ENCODE data around the gene ITGA2. TPM values are rescaled to one million over a fixed set of nuclear protein-coding genes. Genes with fewer than 3 reads are reported as not detected.
A peak's percentile ranks its signal among the peaks of the same experiment; 100 is the strongest.

ITGA2 gene
- total RNA-seq, 1 donor from 2014 or later: 107 TPM

DNA sequence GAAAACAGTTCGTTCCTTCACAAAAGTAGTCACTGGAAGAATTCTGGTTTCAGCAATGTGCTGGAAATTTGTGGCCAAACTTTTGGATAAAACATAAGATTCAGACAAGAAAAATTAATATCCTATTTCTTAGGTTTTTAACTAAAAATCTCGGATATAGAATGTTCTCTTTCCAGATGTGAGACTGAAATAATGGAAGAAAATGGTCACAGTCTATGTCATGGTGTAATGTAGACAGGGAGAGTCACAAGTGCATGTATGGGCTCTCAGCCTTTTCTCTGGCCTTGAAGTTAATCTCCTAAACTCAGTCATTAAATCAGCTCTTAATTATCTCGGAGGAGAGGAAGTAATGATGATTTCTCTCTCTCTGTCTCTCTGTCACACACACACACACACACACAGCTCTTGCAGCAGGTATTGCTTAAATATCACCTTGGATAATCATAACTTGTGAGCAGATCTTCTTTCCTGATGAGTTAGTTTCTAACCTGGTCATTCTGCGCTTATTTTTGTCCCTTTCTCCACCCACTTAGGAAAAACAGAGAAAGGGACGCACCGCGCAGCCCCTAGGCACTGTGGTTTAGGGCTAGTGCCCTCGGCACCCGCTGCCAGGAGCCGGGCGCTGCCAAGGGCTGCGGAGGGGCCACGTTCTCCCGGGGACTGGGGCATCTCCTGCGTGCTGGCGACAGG is 672 bp upstream of the ITGA2 start:
- DNase-seq (ENCODE audit: low read depth, low spot score): no peak

DNA sequence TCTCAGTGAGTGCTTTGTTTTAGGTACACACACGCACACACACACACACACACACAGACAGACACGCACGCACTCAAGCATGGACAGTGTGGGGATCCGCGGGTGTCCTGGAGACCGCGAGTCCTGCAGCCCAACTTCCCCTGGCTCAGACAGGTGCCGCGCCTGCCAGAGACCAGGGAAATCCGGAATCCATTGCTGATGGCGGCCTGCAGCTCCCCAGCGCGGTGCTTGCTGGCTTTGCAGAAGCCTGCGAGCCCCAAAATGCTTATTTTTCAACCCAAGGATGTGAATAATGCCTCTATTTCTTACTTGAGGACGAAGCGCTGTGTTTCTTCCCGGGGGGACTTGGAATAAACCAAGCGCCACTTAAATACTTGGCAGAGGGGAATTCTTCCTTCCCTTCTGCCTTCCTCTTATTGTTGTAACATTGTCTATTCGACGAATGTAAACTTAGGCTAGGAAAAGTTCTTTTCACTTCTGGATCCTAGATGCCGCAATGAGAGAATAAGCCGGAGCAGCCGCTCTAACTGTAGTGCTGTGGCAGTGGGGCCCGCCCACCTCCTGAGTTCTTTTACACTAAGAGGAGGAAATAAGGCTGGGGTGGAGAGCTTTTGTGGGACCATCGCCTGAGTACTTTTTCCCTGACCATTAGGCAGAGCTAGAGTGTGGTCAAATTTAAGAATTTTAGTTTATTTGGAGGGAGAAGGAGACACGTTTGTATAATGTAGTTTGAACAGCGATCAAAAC is 802 bp downstream of the ITGA2 start:
- peak; percentile 36 for DNase-seq (ENCODE audit: low read depth, low spot score)

DNA sequence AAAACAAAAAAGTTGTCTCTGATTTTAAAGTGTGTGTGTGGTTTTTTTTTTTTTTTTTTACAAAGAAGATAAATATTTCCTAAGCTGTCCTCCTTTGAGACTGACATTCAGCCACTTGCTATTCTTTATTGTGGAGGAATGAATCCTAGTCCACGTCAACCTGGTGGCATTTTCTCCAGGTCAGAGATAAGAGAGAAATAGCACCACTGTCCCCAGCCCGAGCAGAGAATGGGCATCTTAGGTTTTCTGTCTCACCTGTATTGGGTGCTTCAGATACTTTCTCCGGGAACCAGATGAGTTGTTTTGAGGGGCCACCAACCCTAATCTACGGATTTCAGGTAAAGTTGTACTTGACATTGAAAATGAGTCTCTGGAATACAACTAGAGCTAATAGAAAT is 1.4 kb downstream of the ITGA2 start:
- DNase-seq (ENCODE audit: low read depth, low spot score): no peak

DNA sequence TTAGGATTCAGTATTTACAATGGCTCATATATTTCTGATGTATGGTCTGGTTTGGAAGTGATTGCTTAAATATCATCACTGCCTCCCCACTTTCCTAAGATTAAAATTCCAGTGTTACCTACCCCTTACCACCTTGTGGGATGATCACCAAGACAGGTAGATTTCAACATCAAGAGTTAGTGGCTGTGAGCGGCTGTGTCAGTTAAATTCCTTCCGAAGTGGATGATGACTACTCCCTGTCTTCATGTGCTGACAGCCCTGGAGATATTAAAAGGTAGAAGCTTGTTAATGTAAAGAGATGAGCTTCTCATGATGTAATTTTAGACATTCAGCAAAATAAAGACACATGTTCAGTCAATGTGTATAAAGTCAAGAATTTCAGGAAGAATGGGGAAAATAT is 4.2 kb downstream of the ITGA2 start:
- no peak for DNase-seq (ENCODE audit: low read depth, low spot score)

DNA sequence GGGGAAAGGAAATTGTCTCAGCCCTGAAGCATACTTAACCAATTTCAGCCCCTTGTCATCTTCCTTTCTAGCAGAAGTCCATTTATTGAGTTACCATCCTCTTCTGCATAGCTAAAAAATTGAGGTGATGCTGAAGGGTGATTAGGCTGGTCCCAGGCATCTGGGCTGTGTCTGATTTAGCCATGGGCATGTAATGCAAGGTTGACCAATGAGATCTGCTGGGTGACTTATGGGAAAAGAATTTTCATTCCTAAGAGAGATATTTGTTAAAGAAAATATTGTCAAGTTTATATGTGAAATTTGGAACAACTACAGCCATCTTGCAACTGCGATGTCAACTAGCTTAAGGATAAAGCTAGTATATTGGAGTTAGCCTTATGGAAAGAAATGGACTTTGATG is 5.1 kb downstream of the ITGA2 start:
- DNase-seq (ENCODE audit: low read depth, low spot score): no peak

DNA sequence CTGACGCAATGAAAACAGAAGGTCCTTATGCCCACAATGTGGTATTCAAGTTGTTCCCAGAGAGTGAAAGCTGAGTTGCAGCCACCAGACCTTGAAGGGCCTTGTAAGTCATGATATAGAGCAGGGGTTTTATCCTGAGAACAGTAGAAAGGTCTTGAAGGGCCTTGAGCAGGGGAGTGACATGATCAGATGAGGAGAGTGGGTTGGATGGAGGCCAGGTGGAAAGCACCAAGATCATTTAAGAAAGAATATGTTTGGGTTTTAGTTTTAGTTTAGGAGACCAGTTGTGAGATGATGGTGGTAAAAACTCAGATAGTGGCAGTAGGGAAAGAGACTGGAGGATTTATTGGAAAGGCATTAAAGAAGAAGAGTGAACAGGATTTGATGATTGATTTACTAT is 5.9 kb downstream of the ITGA2 start:
- no peak for DNase-seq (ENCODE audit: low read depth, low spot score)

DNA sequence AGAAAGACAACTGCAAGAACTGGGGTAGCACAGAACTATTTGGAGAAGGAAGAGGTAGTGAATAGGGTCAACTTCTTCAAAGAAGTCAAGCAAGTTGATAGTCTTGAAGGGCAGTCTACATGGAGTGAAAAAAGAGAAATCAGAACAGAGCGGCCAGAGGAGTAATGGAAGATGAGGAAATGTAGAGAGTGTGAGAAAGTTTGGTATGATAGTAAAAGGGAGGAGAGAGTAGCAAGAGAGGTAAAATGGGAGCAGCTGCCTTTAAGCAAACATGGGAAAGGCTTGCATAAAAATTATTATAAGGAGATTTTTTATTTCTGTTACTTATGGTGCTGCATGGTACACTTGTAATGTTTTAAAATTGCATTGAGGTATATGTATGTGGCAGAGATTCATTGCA is 6.8 kb downstream of the ITGA2 start:
- no peak for DNase-seq (ENCODE audit: low read depth, low spot score)

DNA sequence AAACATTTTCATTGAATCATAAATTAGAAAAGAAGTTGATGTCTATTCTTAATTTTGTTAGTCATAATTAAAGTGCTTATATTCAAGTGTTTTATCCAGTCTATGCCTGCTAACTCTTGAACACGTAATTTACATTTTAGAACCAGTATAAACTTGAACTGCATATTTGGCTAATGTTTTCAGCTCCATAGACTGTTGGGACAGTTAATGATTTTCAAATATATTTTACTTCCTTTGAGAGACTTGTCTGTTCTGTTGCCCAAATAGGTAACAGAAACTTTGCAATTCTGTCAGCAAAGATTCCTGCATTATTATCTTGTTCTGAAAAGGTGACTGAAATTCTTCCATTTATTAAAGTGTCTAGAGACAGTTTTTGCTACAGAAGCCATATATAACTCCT is 7.8 kb downstream of the ITGA2 start:
- no peak for DNase-seq (ENCODE audit: low read depth, low spot score)

DNA sequence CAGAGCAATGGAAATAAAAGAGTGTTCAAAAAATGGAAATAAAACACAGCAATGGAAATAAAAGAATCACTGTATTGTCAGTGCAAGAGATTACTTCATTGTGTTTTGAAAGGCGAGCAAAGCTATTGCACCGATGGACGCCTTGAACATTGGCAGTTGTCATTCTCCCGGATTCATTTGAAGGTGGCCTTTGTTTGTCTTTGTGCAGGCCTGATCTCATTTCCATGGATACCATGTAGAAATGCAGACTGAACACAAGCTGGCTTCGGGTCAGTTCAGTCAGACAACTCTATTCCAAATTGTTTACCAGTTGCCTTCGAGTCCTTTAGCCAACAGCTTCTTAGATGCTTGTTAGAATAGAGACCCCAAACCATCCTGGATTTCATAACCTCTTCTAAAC is 8.3 kb downstream of the ITGA2 start:
- DNase-seq (ENCODE audit: low read depth, low spot score): no peak

DNA sequence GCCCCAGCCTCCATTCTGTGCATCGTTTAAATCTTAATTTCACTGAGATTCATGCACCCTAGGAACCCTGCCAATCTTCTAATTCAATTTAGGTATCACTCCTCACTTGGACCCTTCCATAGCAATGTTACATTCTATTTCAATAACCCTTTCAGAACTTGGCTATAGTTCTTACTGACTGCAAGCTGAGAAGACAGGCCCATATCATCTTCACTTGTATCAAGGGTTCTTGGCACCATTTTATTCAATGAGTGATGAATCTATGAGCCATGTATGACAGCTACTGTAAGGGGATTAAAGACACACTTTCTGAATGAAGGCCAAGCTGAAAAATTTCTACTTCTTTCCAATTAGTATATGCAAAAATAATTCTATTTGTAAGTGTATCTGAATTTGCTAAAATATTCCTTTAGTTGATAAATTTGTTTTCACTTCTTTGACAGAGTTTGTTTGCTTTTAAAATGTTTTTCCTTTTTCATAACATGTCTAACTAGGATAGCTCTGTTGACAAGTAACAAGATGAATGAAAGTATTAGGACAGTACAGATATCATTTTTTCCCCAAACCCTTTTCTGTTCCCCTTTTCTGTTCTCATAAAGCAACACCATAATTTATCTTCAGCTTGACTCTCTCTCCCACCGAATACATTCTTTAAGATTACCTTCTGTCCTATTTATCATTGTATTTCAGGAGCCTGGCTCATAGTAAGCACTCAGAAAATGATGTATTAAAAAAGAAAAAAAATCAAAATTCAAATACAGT is 9.6 kb downstream of the ITGA2 start:
- DNase-seq (ENCODE audit: low read depth, low spot score): no peak

DNA sequence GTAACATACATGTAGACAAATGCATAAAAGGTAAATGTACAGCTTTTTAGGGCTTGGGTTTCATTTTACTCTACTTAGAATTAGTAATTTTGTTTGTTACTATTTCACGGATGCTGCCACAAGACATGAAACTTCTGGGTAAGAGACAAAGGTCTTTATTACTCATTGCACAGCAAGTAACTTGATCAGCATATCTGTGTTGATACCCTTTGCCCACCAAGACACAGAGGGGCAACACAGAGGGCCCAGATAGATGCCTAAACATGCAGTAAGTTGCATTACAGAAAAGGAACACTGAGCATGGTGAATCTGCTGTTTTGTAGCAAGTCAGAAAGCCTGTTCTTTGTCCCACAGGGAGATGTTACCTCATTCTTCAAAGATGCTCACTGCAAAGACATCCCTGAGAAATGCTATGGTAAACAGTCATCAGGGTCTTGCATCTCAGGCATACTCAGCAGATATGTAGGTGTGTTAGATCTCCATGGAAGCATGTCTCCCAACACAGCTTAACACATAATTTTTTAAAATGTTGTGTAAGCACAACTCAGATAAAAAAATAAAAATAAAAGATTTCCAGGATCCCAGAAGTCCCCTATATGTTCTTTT is 10.3 kb downstream of the ITGA2 start:
- no peak for DNase-seq (ENCODE audit: low read depth, low spot score)

DNA sequence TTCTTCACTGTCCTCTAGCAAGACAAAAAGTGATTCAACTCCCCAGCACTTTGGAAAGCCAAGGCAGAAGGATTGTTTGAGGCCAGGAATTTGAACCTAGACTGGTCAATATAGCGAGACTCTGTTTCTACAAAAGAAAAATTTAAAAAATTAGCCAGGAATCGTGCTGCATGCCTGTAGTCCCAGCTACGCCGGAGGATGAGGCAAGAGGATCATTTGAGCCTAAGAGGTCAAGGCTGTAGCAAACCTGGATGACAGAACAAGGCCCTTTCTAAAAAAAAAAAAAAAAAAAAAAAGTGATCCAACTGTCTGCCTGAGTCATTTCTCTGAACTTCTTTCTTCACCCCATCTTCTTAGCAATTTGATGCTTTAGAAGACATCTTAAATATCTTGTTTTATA is 12.4 kb downstream of the ITGA2 start:
- no peak for DNase-seq (ENCODE audit: low read depth, low spot score)

DNA sequence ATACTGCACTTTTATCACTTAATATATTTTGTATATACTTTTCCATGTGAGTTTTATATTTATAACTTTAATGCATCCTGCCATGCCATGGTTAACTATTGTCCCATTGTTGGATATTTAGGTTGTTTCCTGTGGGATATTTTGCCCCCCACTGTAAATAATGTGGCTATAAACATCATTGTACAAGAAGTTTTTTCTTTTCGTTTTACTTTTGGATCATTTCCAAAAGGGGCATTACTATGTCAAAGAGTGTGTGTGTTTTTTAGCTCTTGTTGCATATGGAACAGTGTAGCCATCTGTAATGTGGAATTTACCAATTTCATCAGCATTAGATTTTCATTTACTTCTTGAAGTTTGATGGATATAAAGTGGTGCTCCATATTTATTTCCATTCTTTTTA is 13.3 kb downstream of the ITGA2 start:
- no peak for DNase-seq (ENCODE audit: low read depth, low spot score)

DNA sequence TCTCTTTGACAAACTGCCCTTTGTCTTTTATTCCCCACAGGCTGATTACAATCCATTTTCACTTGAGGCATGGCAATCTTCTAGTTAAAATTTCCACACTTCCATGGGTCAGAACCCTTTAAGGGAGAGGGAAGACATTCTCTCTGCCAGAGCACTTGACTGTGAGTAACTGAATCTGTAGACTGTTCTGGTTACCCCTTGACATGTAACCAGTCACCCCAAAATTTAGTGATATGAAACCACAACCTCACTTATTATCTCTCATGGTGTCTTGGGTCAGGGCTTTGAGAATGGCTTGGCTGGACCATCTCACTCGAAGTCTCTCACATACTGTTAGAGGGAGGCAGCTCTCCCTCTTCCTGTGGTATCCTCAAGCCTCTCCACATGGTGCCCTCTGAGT is 14.0 kb downstream of the ITGA2 start:
- no peak for DNase-seq (ENCODE audit: low read depth, low spot score)

DNA sequence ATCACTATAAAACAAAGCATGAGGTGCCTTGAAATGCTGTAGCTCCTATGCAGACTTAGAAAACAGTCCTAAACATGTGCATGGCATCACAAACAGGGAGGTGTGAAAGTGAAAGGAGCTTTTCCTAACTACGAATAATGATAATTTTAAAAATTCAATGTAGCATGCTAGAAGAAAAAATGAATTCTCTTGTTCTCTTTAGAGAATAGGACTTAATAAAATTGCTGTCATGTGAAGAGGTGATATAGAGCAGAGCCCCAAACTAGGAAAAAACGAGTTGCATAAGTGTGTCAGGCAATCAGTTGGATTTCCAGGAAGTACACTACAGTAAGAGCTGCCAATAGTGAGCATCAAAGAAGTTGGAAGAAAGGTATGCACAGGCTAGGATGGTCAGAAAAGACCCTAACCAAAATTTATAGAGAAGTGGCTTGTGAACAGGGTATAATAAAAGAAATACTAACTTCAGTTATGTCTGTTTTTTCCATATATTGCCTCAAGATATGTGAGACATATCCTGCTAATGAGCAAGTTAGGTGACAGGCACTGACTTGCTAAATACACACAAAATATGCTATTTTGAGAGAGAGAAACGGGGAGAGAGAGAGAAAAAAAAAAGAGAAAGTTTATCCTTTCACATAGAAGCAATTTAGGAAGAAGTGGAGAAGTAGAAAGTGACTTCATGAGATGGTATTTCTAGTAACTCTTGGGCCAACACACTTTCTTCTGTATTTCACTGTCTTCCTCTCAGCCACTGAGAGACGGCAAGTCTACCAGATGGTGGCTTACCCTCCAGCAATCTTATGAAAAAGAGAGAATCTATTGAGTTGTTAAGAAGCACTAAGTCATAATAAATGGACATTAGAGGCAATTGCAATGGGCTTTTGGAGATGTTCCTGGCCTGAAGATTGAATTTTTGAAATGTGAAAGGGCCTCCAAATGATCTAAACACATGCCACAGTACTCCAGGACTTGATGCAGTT is 18.0 kb downstream of the ITGA2 start:
- DNase-seq (ENCODE audit: low read depth, low spot score): no peak

DNA sequence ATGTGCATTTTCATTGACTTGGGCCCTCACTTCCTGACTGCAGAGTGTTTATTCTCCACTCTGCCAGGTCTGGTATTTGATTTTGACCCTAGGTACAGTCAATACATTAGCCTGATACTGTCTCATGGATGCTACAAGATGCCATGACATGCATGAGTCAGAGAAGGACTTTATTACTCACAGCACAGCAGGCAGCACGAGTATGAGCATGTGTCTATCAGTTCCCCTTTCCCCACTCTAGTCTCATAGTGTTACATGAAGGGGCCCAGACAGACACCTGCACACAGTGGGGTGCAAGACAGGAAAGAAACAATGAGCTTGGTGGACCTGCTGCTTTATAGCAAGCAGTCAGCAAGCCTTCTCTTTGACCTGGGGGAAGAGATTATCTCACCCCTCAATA is 19.6 kb downstream of the ITGA2 start:
- no peak for DNase-seq (ENCODE audit: low read depth, low spot score)

DNA sequence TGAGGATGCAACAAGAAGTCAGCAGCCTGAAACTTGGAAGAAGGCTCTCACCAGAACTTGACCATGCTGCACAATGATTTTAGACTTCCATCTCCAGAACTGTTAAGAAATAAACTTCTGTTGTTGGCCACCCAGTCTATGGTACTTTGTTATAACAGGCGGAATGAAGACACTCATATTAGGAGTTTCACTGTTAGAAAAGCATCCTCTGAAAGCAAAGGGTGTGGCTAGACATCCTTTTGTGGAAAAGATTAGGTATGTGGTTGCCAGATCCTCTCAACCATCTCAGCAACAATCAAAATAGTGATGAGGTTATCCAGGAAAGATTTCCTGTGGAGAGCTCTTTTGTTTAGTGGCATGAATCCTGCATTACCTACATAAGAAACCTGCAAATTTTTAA is 20.7 kb downstream of the ITGA2 start:
- DNase-seq (ENCODE audit: low read depth, low spot score): no peak

DNA sequence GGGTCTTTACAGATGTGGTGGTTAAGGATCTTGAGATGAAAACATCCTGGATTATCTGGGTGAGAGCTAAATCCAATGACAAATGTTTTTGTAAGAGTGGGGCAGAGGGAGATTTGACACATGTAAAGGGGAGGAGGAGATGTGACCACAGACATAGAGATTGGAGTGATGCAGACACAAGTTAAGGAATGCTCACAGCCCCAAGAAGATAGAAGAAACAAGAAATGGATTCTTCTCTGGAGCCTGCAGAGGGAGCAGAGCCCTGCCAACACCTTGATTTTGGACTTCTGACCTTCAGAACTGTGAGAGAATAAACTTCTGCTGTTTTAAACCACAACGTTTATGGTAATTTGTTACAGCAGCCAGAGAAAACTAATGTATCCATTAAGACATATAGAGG is 21.7 kb downstream of the ITGA2 start:
- DNase-seq (ENCODE audit: low read depth, low spot score): no peak

DNA sequence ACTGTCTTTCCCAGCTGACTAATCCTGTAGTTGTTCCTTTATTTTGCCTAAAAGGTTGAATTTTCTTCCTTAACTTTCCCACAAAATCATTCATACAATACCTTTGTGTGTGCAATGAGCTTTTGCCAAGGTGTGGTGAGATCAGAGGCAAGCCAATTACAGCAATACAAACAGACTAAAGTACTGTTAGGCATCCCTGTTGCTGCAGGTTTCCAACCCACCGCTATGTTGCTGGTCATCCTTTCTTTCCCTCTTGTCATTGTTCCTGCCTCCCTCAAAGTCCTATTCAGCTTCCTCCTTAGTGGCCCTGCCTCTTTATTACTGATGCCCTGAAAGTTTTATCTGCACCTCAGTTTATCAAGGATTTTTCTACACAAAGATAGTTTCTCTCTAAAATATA is 22.1 kb downstream of the ITGA2 start:
- DNase-seq (ENCODE audit: low read depth, low spot score): no peak

DNA sequence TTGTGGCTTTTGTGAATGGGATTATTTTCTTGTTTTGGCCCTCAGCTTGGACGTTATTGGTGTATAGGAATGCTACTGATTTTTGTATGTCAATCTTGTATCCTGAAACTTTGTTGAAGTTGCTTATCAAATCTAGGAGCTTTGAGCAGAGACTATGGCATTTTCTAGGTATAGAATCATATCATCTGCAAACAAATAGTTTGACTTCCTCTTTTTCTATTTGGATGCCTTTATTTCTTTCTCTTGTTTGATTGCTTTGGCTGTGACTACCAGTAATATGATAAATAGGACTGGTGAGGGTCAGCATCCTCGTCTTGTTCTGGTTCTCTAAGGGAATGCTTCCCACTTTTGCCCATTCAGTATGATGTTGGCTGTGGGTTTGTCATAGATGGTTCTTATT is 24.7 kb downstream of the ITGA2 start:
- no peak for DNase-seq (ENCODE audit: low read depth, low spot score)

DNA sequence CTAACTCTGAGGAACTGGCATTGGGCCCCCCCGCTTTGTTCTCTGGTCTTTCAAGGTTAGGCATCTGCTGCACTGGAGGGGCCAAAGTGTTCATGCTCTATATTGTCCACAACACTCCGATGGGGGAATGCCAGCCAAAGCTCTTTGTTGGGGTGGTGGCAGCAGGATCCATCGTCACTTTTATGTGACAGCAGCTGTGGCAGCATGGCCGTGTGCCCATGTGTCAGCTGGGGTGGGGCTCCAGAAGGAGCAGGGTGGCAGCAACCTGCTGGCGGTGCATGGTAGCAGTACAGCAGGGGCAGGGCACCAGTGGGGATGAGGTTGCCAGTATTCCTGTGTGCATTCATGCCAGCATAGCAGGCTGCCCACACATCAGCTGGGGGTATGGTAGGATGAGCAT is 28.2 kb downstream of the ITGA2 start:
- no peak for DNase-seq (ENCODE audit: low read depth, low spot score)
